ENCODE results near the gene DSN1. TPM values are rescaled to one million over a fixed set of nuclear protein-coding genes. Genes with fewer than 3 reads are reported as not detected.

Gene DSN1
- total and polyA plus RNA-seq, 2 of the 8 experiments (the other 6 are each of a cell fraction or from before 2014, with no cell fraction given): 12.0 to 26.2 TPM

DNA sequence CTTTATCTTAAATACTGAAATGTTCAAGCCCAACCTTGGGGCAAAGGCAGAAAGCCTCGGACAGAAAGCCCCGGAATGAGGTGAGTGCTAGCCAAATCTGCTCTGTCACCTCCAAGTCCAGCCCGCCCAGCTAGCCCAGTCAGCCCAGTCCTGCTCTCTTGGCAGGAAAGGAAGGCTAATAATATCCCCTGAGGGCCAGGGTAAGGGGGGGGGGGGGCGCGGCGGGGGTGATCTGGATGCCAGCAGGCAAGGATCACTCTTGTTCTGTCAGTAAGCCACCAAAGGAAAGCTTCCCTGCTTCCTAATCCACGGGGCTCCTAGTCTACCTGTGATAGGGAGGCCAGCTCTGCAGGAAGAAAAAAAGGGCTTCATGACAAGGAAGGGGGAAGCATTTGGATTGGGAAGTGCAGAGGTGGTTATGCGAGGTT, 28.8 kb downstream of the DSN1 start (continued):
- TF ChIP-seq, protein P1, sequence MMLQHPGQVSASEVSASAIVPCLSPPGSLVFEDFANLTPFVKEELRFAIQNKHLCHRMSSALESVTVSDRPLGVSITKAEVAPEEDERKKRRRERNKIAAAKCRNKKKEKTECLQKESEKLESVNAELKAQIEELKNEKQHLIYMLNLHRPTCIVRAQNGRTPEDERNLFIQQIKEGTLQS (IDR thresholded peaks at IDR 0.05; ENCODE audit: insufficient read depth, low read depth, low read length): no peak
- TF ChIP-seq TCF12 (IDR thresholded peaks at IDR 0.05; ENCODE audit: low read depth, low read length): no peak

Measured in H1 (cell line).